HEK293 (cell line): ENCODE measurements around the gene ZNF358.

Experiments
- CTCF ChIA-PET: fragments of 350-600 bp; formaldehyde crosslinking; extraction: SDS; loops from one replicate; lab custom pipeline; 2021; ENCODE audit warnings: antibody characterized with exemption; lab: Yijun Ruan, JAX
- POLR2A ChIA-PET: fragments of 300-600 bp; formaldehyde crosslinking; extraction: SDS; loops from one replicate; lab custom pipeline; 2020; ENCODE audit warnings: antibody characterized with exemption, inconsistent platforms; lab: Yijun Ruan, JAX
- H3K27ac ChIP-seq: fragments of 200-500 bp; sonication (Bioruptor generic); 2 replicates; pipeline ENCODE4 v1.5.1; 2014; ENCODE audit warnings: low read depth, low read length, control low read depth, inconsistent platforms; ENCODE audit errors: extremely low read depth
- H3K36me3 ChIP-seq, 2 experiments: fragments of 200-500 bp in 1 of 2; sonication (Bioruptor generic) in 1 of 2; 1 replicate in 1 of 2; 2 replicates in 1 of 2; pipeline ENCODE4 v1.5.1; 2014 to 2017; ENCODE audit warnings: inconsistent platforms in 2 of 2, low read length in 2 of 2; ENCODE audit not compliant: control insufficient read depth in 2 of 2, insufficient read depth in 1 of 2
- H3K4me1 ChIP-seq: fragments of 200-500 bp; sonication (Bioruptor generic); 2 replicates; pipeline ENCODE4 v1.5.1; 2014; ENCODE audit warnings: mild to moderate bottlenecking, low read length, inconsistent platforms; ENCODE audit not compliant: control insufficient read depth, insufficient read depth
- H3K4me3 ChIP-seq: 2 replicates; pipeline ENCODE4 v1.5.1; 2011; ENCODE audit warnings: low read depth, mild to moderate bottlenecking, control low read depth, low read length, moderate library complexity
- H3K9me3 ChIP-seq: fragments of 200-500 bp; sonication (Bioruptor generic); 2 replicates; pipeline ENCODE4 v1.5.1; 2014; ENCODE audit warnings: low read depth, low read length, inconsistent platforms; ENCODE audit not compliant: control insufficient read depth, insufficient read depth
- HOXA7 ChIP-seq: sonication (generic); formaldehyde crosslinking; IDR thresholded peaks from 2 replicates; pipeline ENCODE4 v1.8.1; 2022; ENCODE audit warnings: missing genetic modification reagents, borderline replicate concordance
- REPIN1 ChIP-seq: fragments of 450-650 bp; formaldehyde crosslinking; IDR thresholded peaks from 2 replicates; pipeline ENCODE4 v1.5.1; 2017; ENCODE audit warnings: missing biosample characterization, missing genetic modification characterization, low read depth
- SCRT2 ChIP-seq: fragments of 450-650 bp; formaldehyde crosslinking; IDR thresholded peaks from 2 replicates; pipeline ENCODE4 v1.5.1; 2016; ENCODE audit warnings: missing biosample characterization, missing genetic modification characterization
- YY1 ChIP-seq: fragments of 450-650 bp; formaldehyde crosslinking; IDR thresholded peaks from 2 replicates; pipeline ENCODE4 v1.5.1; 2018; ENCODE audit warnings: missing biosample characterization, missing genetic modification characterization
- ZBTB10 ChIP-seq: fragments of 450-650 bp; formaldehyde crosslinking; IDR thresholded peaks from 2 replicates; pipeline ENCODE4 v1.5.1; 2016; ENCODE audit warnings: missing biosample characterization, missing genetic modification characterization
- ZBTB44 ChIP-seq: fragments of 450-650 bp; IDR thresholded peaks from 2 replicates; pipeline ENCODE4 v1.5.1; 2018; ENCODE audit warnings: missing biosample characterization, mild to moderate bottlenecking, missing genetic modification characterization
- ZIC2 ChIP-seq: fragments of 450-650 bp; formaldehyde crosslinking; IDR thresholded peaks from 2 replicates; pipeline ENCODE4 v1.5.1; 2016; ENCODE audit warnings: missing biosample characterization, missing genetic modification characterization
- ZNF114 ChIP-seq: fragments of 450-650 bp; formaldehyde crosslinking; IDR thresholded peaks from 2 replicates; pipeline ENCODE4 v1.5.0; 2017; ENCODE audit warnings: missing biosample characterization, missing genetic modification characterization
- ZNF174 ChIP-seq: fragments of 450-650 bp; formaldehyde crosslinking; IDR thresholded peaks from 2 replicates; pipeline ENCODE4 v1.5.0; 2017; ENCODE audit warnings: missing biosample characterization, mild to moderate bottlenecking, missing genetic modification characterization
- ZNF175 ChIP-seq: fragments of 450-650 bp; formaldehyde crosslinking; IDR thresholded peaks from 2 replicates; pipeline ENCODE4 v1.5.1; 2016; ENCODE audit warnings: missing biosample characterization, missing genetic modification characterization
- ZNF214 ChIP-seq: fragments of 450-650 bp; formaldehyde crosslinking; IDR thresholded peaks from 2 replicates; pipeline ENCODE4 v1.5.1; 2017; ENCODE audit warnings: missing biosample characterization, mild to moderate bottlenecking, missing genetic modification characterization, borderline replicate concordance
- ZNF24 ChIP-seq: fragments of 450-650 bp; formaldehyde crosslinking; IDR thresholded peaks from 2 replicates; pipeline ENCODE4 v1.5.1; 2016; ENCODE audit warnings: missing biosample characterization, missing genetic modification characterization
- ZNF26 ChIP-seq: fragments of 450-650 bp; formaldehyde crosslinking; IDR thresholded peaks from 2 replicates; pipeline ENCODE4 v1.5.1; 2016; ENCODE audit warnings: missing biosample characterization, missing genetic modification characterization
- ZNF391 ChIP-seq: fragments of 450-650 bp; formaldehyde crosslinking; IDR thresholded peaks from 2 replicates; pipeline ENCODE4 v1.5.1; 2016; ENCODE audit warnings: low read depth, missing biosample characterization, missing genetic modification characterization, borderline replicate concordance
- ZNF48 ChIP-seq: fragments of 450-650 bp; formaldehyde crosslinking; IDR thresholded peaks from 2 replicates; pipeline ENCODE4 v1.5.1; 2016; ENCODE audit warnings: missing biosample characterization, missing genetic modification characterization
- ZNF544 ChIP-seq: fragments of 450-650 bp; formaldehyde crosslinking; IDR thresholded peaks from 2 replicates; pipeline ENCODE4 v1.5.0; 2017; ENCODE audit warnings: missing biosample characterization, missing genetic modification characterization
- ZNF585B ChIP-seq: fragments of 450-650 bp; formaldehyde crosslinking; IDR thresholded peaks from 2 replicates; pipeline ENCODE4 v1.5.1; 2016; ENCODE audit warnings: missing biosample characterization, missing genetic modification characterization
- ZNF610 ChIP-seq: fragments of 450-650 bp; formaldehyde crosslinking; IDR thresholded peaks from 2 replicates; pipeline ENCODE4 v1.5.1; 2016; ENCODE audit warnings: missing biosample characterization, missing genetic modification characterization, borderline replicate concordance
- ZNF791 ChIP-seq: fragments of 450-650 bp; formaldehyde crosslinking; IDR thresholded peaks from 2 replicates; pipeline ENCODE4 v1.5.1; 2016; ENCODE audit warnings: missing biosample characterization, missing genetic modification characterization
- ZNF843 ChIP-seq: fragments of 450-650 bp; formaldehyde crosslinking; IDR thresholded peaks from 2 replicates; pipeline ENCODE4 v1.5.1; 2016; ENCODE audit warnings: missing biosample characterization, missing genetic modification characterization
- ZSCAN23 ChIP-seq: fragments of 450-650 bp; formaldehyde crosslinking; IDR thresholded peaks from 2 replicates; pipeline ENCODE4 v1.5.1; 2016; ENCODE audit warnings: missing biosample characterization, missing genetic modification characterization
- ZSCAN30 ChIP-seq: fragments of 450-650 bp; IDR thresholded peaks from 2 replicates; pipeline ENCODE4 v1.5.1; 2018; ENCODE audit warnings: missing biosample characterization, mild to moderate bottlenecking, missing genetic modification characterization, moderate library complexity

The ZNF358 gene

GRCh38 chr19:7550987-7551761, 35.3 kb downstream of the ZNF358 start (continued):
- TF ChIP-seq YY1 (tag by site-specific recombination) = 0 out of 2 replicates have a peak, but pooled peaks have one; percentile 21
- TF ChIP-seq ZBTB44 = no peak
- TF ChIP-seq SCRT2 (tag by site-specific recombination) = no peak
- no peak for TF ChIP-seq ZNF544 (tag by site-specific recombination)
- TF ChIP-seq ZNF391 (tag by site-specific recombination) = no peak
- TF ChIP-seq ZNF24 (tag by site-specific recombination) = no peak
- no peak for TF ChIP-seq HOXA7 (CRISPR knock-in tag)

GRCh38 chr19:7552781-7553180, 36.9 kb downstream of the ZNF358 start:
- no peaks in the 10 kb centered on the region for H3K4me1 ChIP-seq
- H3K27ac ChIP-seq = no peak overlapping the region
- ChIA-PET POLR2A (interaction anchor here (0.7 to 1.0 kb wide), 2 partner anchors 41 to 65 kb away, joined by 4 to 5 read pairs; no protein-coding TSS in a partner anchor), CTCF (interaction anchor here (0.6 to 1.8 kb wide), 4 partner anchors 16 to 197 kb away, joined by 3 to 7 read pairs (median 4); no protein-coding TSS in a partner anchor)
- no peaks in the 10 kb centered on the region for H3K9me3 ChIP-seq
- no peak for TF ChIP-seq ZIC2
- no peak for TF ChIP-seq ZNF610 (tag by site-specific recombination)
- no peak for TF ChIP-seq ZNF26 (tag by site-specific recombination)
- TF ChIP-seq ZNF114 (tag by site-specific recombination) = no peak
- TF ChIP-seq ZNF174 (tag by site-specific recombination) = no peak
- no peak for TF ChIP-seq ZSCAN30 (tag by site-specific recombination)
- TF ChIP-seq ZNF585B = no peak
- TF ChIP-seq REPIN1 (tag by site-specific recombination) = no peak
- TF ChIP-seq ZNF214 (tag by site-specific recombination) = no peak
- TF ChIP-seq ZBTB10 (tag by site-specific recombination) = no peak
- no peak for TF ChIP-seq ZNF175 (tag by site-specific recombination)
- no peak for TF ChIP-seq ZNF48 (tag by site-specific recombination)
- no peak for TF ChIP-seq ZSCAN23 (tag by site-specific recombination)
- no peak for TF ChIP-seq ZNF544 (tag by site-specific recombination)
- TF ChIP-seq ZNF791 (tag by site-specific recombination) = no peak
- no peak for TF ChIP-seq ZNF843 (tag by site-specific recombination)
- no peak overlapping the region for H3K4me3 ChIP-seq
- peaks cover 0 to 30% of the 10 kb centered on the region in 2 experiments; a peak in 2 of 3 replicates for H3K36me3 ChIP-seq
